Measurements from ENCODE around the gene VPS37D. TPM values are rescaled to one million over a fixed set of nuclear protein-coding genes. Genes with fewer than 3 reads are reported as not detected.

Gene VPS37D
- total RNA-seq, 4 donors from 2014 or later: 2.5 to 7.1 (median 4.0) TPM

DNA sequence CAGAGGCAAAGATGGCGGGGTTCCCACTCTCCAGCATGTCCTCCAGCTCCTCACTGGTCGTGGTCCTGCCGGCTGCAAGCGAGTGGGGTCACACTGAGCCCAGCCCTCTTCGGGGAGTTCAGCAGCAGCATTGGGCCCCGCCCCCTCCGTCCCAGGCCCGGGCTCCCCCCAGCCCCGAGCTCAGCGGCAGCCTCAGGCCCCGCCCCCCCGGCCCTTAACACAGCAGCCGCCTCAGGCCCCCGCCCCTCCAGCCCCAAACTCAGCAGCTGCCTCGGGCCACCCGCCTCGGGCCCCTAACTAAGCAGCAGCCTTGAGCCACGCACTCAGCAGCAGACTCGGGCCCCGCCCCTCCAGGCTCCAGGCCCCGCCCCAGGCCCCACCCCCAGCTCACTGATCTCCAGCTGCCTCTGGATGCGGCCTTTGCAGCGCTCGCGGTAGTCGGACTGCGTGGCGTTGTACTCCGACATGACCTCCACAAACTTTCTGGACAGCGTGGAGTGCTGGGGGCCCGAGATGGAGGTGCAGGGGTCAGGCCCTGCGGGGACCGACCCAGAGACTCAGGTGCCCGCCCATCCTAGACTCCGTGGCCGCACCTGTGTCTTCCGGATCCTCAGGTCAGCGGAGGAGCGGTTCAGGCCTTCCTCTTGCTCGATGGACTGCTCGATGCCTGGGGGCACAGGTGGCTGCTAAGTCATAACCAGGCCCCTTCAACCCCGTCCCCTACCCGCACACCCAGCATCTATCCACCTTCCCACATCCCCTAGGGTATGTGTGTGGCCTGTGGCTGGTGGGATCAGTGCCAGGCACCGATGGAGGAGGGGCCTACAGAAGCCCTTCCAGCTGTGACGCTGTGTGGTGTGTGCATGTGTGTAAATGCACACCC is 36.4 kb downstream of the VPS37D start:
- no peaks in the 10 kb centered on the region for H3K9me3 ChIP-seq
- peaks cover 7 to 22% (median 17%) of the 10 kb centered on the region in 4 donors for H3K4me1 ChIP-seq
- no peak for DNase-seq (ENCODE audit: extremely low spot score)
- H3K27me3 ChIP-seq: no peaks in the 10 kb centered on the region
- peak overlapping the region in 1 of 4 donors; percentile 13 for H3K27ac ChIP-seq (replicated peaks in 1 of 4)
- H3K36me3 ChIP-seq: peaks cover 0 to 74% (median 37%) of the 10 kb centered on the region in 4 donors
- WGBS: 69% methylated on average over 15 of the region's 45 CpGs
- TF ChIP-seq EP300 (IDR thresholded peaks at IDR 0.05): no peak
- TF ChIP-seq POLR2AphosphoS5 (IDR thresholded peaks at IDR 0.05): no peak
- TF ChIP-seq POLR2A (IDR thresholded peaks at IDR 0.05; ENCODE audit: low read depth): no peak
- TF ChIP-seq, protein P1, sequence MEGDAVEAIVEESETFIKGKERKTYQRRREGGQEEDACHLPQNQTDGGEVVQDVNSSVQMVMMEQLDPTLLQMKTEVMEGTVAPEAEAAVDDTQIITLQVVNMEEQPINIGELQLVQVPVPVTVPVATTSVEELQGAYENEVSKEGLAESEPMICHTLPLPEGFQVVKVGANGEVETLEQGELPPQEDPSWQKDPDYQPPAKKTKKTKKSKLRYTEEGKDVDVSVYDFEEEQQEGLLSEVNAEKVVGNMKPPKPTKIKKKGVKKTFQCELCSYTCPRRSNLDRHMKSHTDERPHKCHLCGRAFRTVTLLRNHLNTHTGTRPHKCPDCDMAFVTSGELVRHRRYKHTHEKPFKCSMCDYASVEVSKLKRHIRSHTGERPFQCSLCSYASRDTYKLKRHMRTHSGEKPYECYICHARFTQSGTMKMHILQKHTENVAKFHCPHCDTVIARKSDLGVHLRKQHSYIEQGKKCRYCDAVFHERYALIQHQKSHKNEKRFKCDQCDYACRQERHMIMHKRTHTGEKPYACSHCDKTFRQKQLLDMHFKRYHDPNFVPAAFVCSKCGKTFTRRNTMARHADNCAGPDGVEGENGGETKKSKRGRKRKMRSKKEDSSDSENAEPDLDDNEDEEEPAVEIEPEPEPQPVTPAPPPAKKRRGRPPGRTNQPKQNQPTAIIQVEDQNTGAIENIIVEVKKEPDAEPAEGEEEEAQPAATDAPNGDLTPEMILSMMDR (IDR thresholded peaks at IDR 0.05): no peak
- intact Hi-C loops (cut with DNase I): no loop called here
- peak overlapping the region; percentile 20 to 45 (median 30) for H3K4me3 ChIP-seq

DNA sequence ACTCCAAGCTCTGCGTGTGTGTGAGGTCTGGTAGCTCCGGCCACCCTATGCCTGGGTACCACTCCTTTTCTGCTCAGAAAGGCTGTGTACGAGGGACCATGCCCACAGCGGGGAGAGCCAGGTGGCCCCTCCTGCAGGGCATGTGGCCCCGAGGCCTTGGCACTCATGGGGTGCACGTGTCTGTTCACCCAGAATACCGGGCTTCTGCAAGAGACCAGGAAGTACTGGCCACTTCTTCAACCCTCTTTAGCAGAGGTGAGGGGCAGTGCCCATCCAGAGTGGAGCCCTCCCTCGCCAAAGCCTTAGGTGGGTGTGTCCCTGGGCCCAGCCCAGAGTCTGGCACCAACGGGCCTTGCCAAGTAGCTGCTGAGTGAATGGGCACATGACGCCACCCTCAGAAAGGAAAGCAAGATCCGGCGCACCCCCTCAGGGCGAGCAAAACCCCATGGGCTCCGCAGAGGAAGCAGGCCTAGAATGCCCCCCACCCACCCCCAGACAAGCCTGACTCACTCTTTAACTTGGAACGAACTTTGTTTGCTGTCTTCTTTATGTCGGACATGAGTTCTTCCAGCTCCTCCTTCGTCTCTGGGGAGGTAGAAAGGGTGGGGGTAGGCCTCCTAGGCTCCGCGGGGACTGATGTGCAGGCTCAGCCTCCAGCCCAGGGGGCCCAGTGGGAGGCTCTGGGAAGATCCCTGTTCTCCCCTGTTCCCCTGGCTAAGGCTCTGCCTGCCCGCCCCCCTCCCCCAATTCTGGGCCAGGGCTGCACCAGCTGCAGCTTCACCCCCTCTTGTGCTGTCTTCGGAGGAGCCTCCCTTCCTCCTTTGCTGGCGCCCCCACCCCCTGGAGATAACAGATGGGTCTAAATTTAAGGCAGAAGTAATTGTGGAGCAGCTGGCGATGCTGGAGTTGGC is 37.3 kb downstream of the VPS37D start:
- 63% methylated on average over 14 of the region's 23 CpGs for WGBS

DNA sequence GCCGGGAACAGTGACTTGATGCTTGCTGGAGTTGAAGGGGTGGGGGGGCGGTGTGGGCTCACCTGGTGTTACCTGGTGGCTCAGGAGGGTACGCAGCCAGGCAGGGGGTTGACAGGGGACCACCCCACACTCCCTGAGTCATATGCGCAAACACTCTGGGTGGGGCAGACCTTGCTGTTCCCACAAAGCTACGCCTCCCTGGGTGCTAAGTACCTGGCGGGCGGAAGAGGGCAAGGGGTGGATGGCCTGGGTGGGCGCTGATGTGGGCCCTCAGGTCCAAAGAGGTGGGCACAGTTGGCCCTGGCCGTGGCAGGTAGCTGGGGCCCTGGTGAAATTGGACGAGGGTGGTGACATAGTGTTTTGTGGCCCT is 37.9 kb downstream of the VPS37D start:
- Histone ChIP-seq H3K4me3 (no peak overlapping the region), H3K36me3 (peaks cover 0 to 59% (median 23%) of the 10 kb centered on the region in 4 donors), H3K4me1 (peaks cover 7 to 22% (median 17%) of the 10 kb centered on the region in 4 donors), H3K27ac (replicated peaks in 1 of 4) (no peak overlapping the region), H3K9me3 (no peaks in the 10 kb centered on the region), H3K27me3 (no peaks in the 10 kb centered on the region)
- TF ChIP-seq POLR2AphosphoS5 (IDR thresholded peaks at IDR 0.05) (no peak), EP300 (IDR thresholded peaks at IDR 0.05) (no peak), POLR2A (IDR thresholded peaks at IDR 0.05; ENCODE audit: low read depth) (no peak)
- TF ChIP-seq, protein P1 (IDR thresholded peaks at IDR 0.05): no peak
- DNase-seq (ENCODE audit: extremely low spot score): no peak
- 86% methylated on average over 9 of the region's 10 CpGs for WGBS
- intact Hi-C loops (cut with DNase I): no loop called here

More for the DNA sequence above, 37.3 kb downstream of the VPS37D start:
- H3K9me3 ChIP-seq: no peaks in the 10 kb centered on the region
- TF ChIP-seq, protein P1 (IDR thresholded peaks at IDR 0.05): no peak
- TF ChIP-seq EP300 (IDR thresholded peaks at IDR 0.05): no peak
- H3K27me3 ChIP-seq: no peaks in the 10 kb centered on the region
- H3K27ac ChIP-seq (replicated peaks in 1 of 4): no peak overlapping the region
- intact Hi-C loops (cut with DNase I): no loop called here
- peaks cover 7 to 22% (median 17%) of the 10 kb centered on the region in 4 donors for H3K4me1 ChIP-seq
- no peak overlapping the region for H3K4me3 ChIP-seq
- peaks cover 0 to 65% (median 29%) of the 10 kb centered on the region in 4 donors for H3K36me3 ChIP-seq
- DNase-seq (ENCODE audit: extremely low spot score): no peak

DNA sequence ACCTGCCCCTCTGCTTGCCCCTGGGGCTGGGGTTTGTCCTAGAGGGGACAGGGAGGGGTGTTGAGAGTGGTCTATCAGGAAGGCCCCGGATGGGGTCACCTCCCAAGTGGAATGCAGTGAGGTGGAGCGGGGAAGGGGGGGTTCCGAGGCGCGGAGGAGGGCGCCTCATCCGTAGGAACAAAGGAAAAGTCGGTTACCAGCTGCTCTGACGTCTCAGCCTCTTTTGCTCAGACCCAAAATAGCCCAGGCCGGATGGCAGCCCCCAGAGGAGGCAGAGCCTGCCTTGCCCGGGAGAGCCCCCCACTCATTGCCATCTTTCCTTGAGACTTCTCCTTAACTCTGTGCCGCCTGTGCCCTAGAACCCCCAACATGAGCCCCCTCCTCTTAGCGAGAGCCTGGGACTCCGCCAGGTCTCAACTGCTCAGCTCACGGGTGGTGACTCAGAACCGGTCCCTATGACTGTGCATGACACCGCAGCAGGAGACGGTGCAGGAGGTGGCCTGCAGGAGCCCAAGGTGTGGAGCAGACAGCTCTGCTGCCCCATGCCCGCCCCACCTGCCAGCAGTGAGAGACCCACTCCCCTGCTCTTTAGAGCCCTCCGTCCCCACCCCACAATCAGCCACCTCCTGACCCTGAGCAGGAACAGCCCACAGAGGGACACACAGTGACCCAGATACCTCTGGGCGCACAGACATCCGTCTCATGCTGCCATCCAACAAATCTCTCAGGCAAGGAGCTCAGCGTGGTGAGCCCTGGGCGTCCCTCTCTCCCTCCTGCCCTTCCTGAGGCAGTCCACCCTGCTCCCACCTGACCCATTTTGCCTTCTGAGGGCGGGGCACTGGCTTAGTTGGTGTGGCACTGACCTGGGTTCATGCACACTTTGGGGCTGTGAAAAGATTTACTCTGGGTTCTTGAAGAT is 38.8 kb downstream of the VPS37D start:
- intact Hi-C loops (cut with DNase I): no loop called here
- Histone ChIP-seq H3K9me3 (no peaks in the 10 kb centered on the region), H3K4me1 (peaks cover 7 to 22% (median 17%) of the 10 kb centered on the region in 4 donors), H3K36me3 (peaks cover 0 to 50% (median 18%) of the 10 kb centered on the region in 4 donors), H3K27me3 (no peaks in the 10 kb centered on the region), H3K27ac (replicated peaks in 1 of 4) (no peak overlapping the region), H3K4me3 (no peak overlapping the region)
- DNase-seq (ENCODE audit: extremely low spot score): no peak
- 81% methylated on average over 23 of the region's 25 CpGs for WGBS
- TF ChIP-seq, protein P1 (IDR thresholded peaks at IDR 0.05): no peak
- no peak for TF ChIP-seq POLR2A (IDR thresholded peaks at IDR 0.05; ENCODE audit: low read depth)
- TF ChIP-seq EP300 (IDR thresholded peaks at IDR 0.05): no peak
- no peak for TF ChIP-seq POLR2AphosphoS5 (IDR thresholded peaks at IDR 0.05)
